ENCODE measurements around the gene ULK4.

GRCh38 chr3:41768363-41768762 is 193.5 kb downstream of the ULK4 start:
- TF ChIP-seq CTCF (IDR thresholded peaks at IDR 0.05) (no peak), POLR2A (IDR thresholded peaks at IDR 0.05) (no peak)

Data from lower leg skin (tissue), 3 donors.